K562 (cell line): Measurements from ENCODE around the gene CLIP1. TPM values are rescaled to one million over a fixed set of nuclear protein-coding genes. Genes with fewer than 3 reads are reported as not detected.

Experiments
- ARID3B ChIP-seq: fragments of 250-450 bp; sonication (Bioruptor Pico); IDR thresholded peaks from 2 replicates; pipeline ENCODE4 v1.4.0; 2020; ENCODE audit warnings: borderline replicate concordance
- ATF3 ChIP-seq, 2 experiments: fragments of 450-650 bp in 1 of 2; sonication (generic) in 1 of 2; formaldehyde crosslinking in 1 of 2; IDR thresholded peaks in 1 of 2; conservative IDR thresholded peaks in 1 of 2; 2 replicates each; pipeline versions ENCODE4 v1.6.1 to v1.8.1; 2016 to 2023; ENCODE audit warnings: mild to moderate bottlenecking in 2 of 2, moderate library complexity in 2 of 2, inconsistent platforms in 1 of 2, missing genetic modification reagents in 1 of 2
- CBFB ChIP-seq: sonication (generic); formaldehyde crosslinking; IDR thresholded peaks from 2 replicates; pipeline ENCODE4 v1.4.0; 2020; ENCODE audit warnings: mild to moderate bottlenecking, missing genetic modification reagents
- COPS2 ChIP-seq: fragments of 450-650 bp; conservative IDR thresholded peaks from 2 replicates; pipeline ENCODE4 v1.6.1; 2016; ENCODE audit warnings: mild to moderate bottlenecking, moderate library complexity
- EP300 ChIP-seq: IDR thresholded peaks from 2 replicates; pipeline ENCODE4 v1.6.1; 2012; ENCODE audit warnings: low read length, improper control_type of control experiment
- HMG20A ChIP-seq: fragments of 450-650 bp; formaldehyde crosslinking; conservative IDR thresholded peaks from 2 replicates; pipeline ENCODE4 v1.4.0; 2020; ENCODE audit warnings: mild to moderate bottlenecking, mixed read lengths
- ILK ChIP-seq: fragments of 450-650 bp; IDR thresholded peaks from 2 replicates; pipeline ENCODE4 v1.6.1; 2016; ENCODE audit warnings: missing genetic modification characterization, low read depth, mild to moderate bottlenecking, missing compliant biosample characterization, moderate library complexity, borderline replicate concordance
- KLF13 ChIP-seq: fragments of 450-650 bp; IDR thresholded peaks from 2 replicates; pipeline ENCODE4 v1.6.1; 2016; ENCODE audit warnings: missing genetic modification characterization, low read depth, mild to moderate bottlenecking, missing compliant biosample characterization, moderate library complexity, borderline replicate concordance
- KLF6 ChIP-seq: fragments of 250-450 bp; sonication (Bioruptor Pico); IDR thresholded peaks from 2 replicates; pipeline ENCODE4 v1.4.0; 2020; ENCODE audit warnings: mild to moderate bottlenecking, moderate library complexity, borderline replicate concordance
- NFXL1 ChIP-seq: fragments of 450-650 bp; formaldehyde crosslinking; IDR thresholded peaks from 2 replicates; pipeline ENCODE4 v1.4.0; 2021; ENCODE audit warnings: mild to moderate bottlenecking
- NR2C2 ChIP-seq, 2 experiments: fragments of 200-800 bp in 1 of 2; sonication (Bioruptor generic) in 1 of 2; sonication (generic) in 1 of 2; formaldehyde crosslinking in 1 of 2; IDR thresholded peaks; 2 replicates each; pipeline versions ENCODE4 v1.6.1 to v1.8.0; 2016 to 2022; ENCODE audit warnings: mild to moderate bottlenecking in 1 of 2, missing compliant biosample characterization in 1 of 2, missing genetic modification characterization in 1 of 2, missing genetic modification reagents in 1 of 2
- PML ChIP-seq: IDR thresholded peaks from 2 replicates; pipeline ENCODE4 v1.6.1; 2012; ENCODE audit warnings: low read length, inconsistent platforms
- RAD51 ChIP-seq: fragments of 450-650 bp; IDR thresholded peaks from 2 replicates; pipeline ENCODE4 v1.7.1; 2016; ENCODE audit warnings: low read depth, mild to moderate bottlenecking, borderline replicate concordance
- RB1 ChIP-seq: fragments of 450-650 bp; IDR thresholded peaks from 2 replicates; pipeline ENCODE4 v1.6.1; 2017; ENCODE audit warnings: low read depth, mild to moderate bottlenecking
- SOX6 ChIP-seq: fragments of 450-650 bp; IDR thresholded peaks from 2 replicates; pipeline ENCODE4 v1.6.1; 2014; ENCODE audit warnings: mild to moderate bottlenecking
- TEAD2 ChIP-seq: fragments of 450-650 bp; IDR thresholded peaks from 2 replicates; pipeline ENCODE4 v1.6.1; 2016; ENCODE audit warnings: missing genetic modification characterization, control low read depth, missing compliant biosample characterization
- ZNF444 ChIP-seq: fragments of 250-450 bp; sonication (Bioruptor Pico); IDR thresholded peaks from 2 replicates; pipeline ENCODE4 v1.4.0; 2020; ENCODE audit warnings: mild to moderate bottlenecking, moderate library complexity
- polyA plus RNA-seq, 8 experiments: library from polyadenylated mRNA; depleted of rRNA in 4 of 8; stranded (reverse) in 5 of 8; unstranded in 3 of 8; fragments of >200 nt; fragmentation: Nextera tagmentation in 2 of 8; fragmentation: Illumina TruSeq in 1 of 8; extraction: Ambion mirVana in 2 of 8; extraction: Trizol in 1 of 8; gene quantifications; 2 replicates each; pipeline versions ENCODE4 v1.2.1 to v1.2.3, GENCODE V29; 2011 to 2014; ENCODE audit warnings: inconsistent platforms in 1 of 8, missing spikeins in 1 of 8
- total RNA-seq, 7 experiments: library from RNA; depleted of rRNA in 6 of 7; stranded (reverse); fragments of >200 nt in 6 of 7; fragmentation: Illumina TruSeq in 2 of 7; extraction: Trizol in 2 of 7; gene quantifications; 2 replicates each; pipeline versions ENCODE4 v1.2.1 to v1.2.3, GENCODE V29; 2011 to 2021; ENCODE audit warnings: low replicate concordance in 1 of 7
- TF ChIP-seq, protein P1 (sequence below): fragments of 250-450 bp; sonication (Bioruptor Pico); IDR thresholded peaks from 2 replicates; pipeline ENCODE4 v1.5.0; 2021; ENCODE audit warnings: mild to moderate bottlenecking, moderate library complexity
- TF ChIP-seq, protein P2 (sequence below): fragments of 450-650 bp; IDR thresholded peaks from one replicate; pipeline ENCODE4 v1.6.1; 2018; ENCODE audit warnings: mild to moderate bottlenecking, moderate library complexity; ENCODE audit not compliant: partially characterized antibody
- TF ChIP-seq, protein P3 (sequence below): fragments of 250-450 bp; sonication (Bioruptor Pico); IDR thresholded peaks from 2 replicates; pipeline ENCODE4 v1.8.0; 2021; ENCODE audit warnings: moderate library complexity, mild to moderate bottlenecking, inconsistent platforms

CLIP1 gene
- total and polyA plus RNA-seq, 9 of the 15 experiments (the other 6 are each of a cell fraction or from before 2014, with no cell fraction given) = 5.8 to 33.9 (median 27.6) TPM

- TF ChIP-seq ARID3B (CRISPR knock-in tag) (no peak), TEAD2 (tag) (no peak), COPS2 (no peak), EP300 (no peak), RB1 (peak; percentile 73), HMG20A (CRISPR knock-in tag) (no peak), SOX6 (no peak), ZNF444 (CRISPR knock-in tag) (no peak), ATF3 (IDR thresholded peaks at IDR 0.05) (no peak), ATF3 (CRISPR knock-in tag; conservative IDR thresholded peaks at IDR 0.05) (peak; percentile 75; the same call in 1 of the 2 replicates), KLF6 (CRISPR knock-in tag) (no peak), NR2C2 (CRISPR knock-in tag; IDR thresholded peaks at IDR 0.05) (no peak), NR2C2 (tag; IDR thresholded peaks at IDR 0.05) (no peak), PML (no peak), ILK (no peak), NFXL1 (CRISPR knock-in tag) (no peak), KLF13 (tag) (no peak; the same call in 1 of the 2 replicates), RAD51 (no peak), CBFB (no peak)
- TF ChIP-seq, protein P1, sequence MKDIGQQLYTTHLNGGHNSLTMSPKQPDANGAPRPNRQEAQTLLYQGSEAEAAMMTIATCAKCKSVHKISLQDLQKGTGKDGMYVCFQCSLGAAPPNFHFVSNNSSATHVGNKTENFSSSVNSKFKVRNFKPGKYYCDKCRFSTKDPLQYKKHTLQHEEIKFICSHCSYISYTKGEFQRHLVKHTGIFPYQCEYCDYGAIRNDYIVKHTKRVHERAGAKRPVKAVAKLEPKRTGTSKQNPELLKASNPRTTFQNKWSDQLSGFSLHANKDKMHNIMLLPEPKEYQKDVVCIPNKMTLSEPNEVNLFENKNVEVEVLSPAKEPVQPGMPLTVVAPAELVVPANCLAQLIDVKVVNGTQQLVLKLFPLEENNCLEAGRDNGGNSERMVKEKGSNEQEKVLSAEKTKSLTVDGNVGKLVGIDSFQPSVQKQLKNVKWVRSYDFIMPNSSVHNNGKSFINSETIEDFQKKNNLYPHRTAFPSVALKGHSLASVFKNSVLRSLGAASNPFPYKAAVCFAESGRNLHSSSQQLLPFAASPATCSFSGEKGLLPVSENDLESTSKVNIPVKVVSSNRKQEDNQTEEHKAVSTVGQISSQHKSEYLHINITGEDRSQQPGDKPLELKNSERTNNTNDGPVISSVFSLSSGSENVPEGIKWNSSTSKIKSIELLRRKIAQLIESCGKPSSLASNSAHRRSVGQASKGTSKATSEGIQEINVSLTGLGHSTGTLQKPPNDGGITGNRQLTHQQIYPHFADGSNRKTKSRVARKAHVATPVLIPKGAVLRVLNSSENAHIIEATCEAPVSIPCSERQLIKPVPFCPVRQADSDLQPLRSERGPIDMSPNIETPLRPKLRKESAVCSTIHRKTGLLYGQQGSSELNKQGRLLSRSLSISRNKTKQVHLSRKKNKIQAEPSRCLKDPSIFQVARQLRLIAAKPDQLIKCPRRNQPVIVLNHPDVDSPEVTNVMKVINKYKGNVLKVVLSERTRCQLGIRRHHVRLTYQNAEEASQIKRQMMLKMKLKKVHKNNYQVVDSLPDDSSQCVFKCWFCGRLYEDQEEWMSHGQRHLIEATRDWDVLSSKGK = no peak
- TF ChIP-seq, protein P2, sequence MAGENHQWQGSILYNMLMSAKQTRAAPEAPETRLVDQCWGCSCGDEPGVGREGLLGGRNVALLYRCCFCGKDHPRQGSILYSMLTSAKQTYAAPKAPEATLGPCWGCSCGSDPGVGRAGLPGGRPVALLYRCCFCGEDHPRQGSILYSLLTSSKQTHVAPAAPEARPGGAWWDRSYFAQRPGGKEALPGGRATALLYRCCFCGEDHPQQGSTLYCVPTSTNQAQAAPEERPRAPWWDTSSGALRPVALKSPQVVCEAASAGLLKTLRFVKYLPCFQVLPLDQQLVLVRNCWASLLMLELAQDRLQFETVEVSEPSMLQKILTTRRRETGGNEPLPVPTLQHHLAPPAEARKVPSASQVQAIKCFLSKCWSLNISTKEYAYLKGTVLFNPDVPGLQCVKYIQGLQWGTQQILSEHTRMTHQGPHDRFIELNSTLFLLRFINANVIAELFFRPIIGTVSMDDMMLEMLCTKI = no peak
- TF ChIP-seq, protein P3, sequence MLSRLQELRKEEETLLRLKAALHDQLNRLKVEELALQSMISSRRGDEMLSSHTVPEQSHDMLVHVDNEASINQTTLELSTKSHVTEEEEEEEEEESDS (CRISPR knock-in tag) = no peak
Measured at GRCh38 chr12:122226366-122227125, 195.9 kb downstream of the CLIP1 start (continued).
